HG02840 (cell line): Measurements from ENCODE around the gene CCDC127.
"Not testable (repeated sequence)": the region's sequence is repeated elsewhere in the genome, so short reads cannot be mapped to it uniquely, and the experiment has no call there.

Source experiments
- ATAC-seq: cut with Tn5 transposase; IDR thresholded peaks from one replicate; pipeline ENCODE4 v1.9.1; 2021; ENCODE audit warnings: mild to moderate bottlenecking, moderate library complexity, moderate number of reproducible peaks; ENCODE audit not compliant: unreplicated experiment, low FRiP score

CCDC127 gene

DNA sequence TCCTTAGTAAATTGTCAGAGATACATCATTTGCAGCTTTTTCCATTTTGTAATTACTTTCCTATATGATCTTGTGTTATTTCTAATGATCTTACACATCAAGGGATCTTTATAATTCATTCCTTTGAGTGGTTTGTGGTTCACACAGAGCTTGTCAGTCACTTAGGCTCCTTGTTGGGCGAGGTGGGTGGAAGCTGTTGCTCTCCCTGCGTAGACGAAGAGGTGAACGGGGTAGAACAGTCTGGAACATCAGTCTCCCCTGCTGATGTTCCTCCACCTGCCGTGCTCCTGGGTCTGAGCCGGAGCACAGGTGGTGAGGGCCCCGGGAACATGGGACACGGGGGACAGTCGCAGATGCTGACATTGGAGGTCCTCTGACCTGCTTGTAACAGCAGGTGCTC, 17.6 kb upstream of the CCDC127 start:
- ATAC-seq = not testable (repeated sequence)

DNA sequence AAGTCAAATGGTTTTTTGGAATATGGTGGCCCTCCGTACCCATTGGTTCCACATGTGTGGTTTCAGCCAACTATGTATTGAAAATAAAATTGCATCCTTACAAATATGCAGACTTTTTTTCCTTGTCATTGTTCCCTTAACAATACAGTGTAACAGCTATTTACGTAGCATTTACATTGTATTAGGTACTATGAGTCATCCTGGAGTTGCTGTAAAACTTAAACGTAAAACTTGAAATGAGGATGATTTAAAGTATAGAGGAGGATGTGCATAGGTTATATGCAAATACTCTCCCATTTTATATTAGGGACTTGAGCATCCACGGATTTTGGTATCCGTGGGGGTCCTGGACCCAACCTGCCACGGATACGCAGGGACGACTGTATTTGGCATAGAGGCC, 16.5 kb upstream of the CCDC127 start:
- ATAC-seq = no peak

DNA sequence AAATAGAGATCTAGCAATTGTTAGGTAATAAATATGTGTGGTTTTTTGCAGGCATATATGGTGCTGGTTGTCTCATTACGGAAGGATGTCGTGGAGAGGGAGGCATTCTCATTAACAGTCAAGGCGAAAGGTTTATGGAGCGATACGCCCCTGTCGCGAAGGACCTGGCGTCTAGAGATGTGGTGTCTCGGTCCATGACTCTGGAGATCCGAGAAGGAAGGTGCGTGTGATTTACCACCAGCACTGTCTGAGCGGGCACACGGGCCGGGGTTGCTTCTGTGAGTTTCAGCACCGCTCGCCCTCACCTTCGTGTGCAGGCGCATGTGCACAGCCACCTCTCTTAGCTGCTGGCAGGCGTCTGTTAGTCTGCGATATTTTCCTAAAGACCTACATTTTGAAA, 15.5 kb upstream of the CCDC127 start:
- not testable (repeated sequence) for ATAC-seq

DNA sequence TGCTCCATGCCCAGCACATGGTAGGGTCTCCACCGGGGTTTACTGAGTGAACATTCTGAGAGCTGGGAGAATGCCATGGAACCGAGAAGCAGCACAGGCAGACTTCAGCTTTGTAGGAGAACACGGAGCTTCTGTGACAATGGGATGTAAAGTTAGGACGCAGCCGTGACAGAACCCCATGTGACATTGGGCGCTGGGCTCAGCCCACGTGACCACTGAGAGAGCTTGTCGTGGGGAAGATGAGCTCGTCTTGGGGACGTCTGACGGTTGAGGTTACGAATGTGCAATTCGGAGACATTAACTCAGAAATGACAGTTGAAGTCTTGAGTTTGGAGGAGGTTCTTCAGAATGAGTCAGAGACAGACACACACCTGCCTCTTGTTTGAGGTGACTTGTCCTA, 13.7 kb upstream of the CCDC127 start:
- no peak for ATAC-seq

DNA sequence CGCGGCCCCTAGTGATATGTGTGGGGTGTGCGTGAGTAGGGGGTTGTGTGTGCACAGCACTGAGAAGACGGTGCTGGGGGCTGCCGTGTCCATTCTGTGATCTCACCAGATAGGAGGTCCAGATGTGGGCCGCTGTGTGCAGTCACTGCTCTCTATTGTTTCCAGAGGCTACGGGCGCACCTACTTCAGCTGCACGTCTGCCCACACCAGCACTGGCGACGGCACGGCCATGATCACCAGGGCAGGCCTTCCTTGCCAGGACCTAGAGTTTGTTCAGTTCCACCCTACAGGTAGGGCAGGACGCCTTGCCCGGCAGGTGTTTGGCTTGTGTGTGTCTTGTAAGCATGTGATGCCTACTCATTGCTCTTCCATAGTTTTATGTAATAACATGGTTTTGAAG, 12.8 kb upstream of the CCDC127 start:
- ATAC-seq = no peak

DNA sequence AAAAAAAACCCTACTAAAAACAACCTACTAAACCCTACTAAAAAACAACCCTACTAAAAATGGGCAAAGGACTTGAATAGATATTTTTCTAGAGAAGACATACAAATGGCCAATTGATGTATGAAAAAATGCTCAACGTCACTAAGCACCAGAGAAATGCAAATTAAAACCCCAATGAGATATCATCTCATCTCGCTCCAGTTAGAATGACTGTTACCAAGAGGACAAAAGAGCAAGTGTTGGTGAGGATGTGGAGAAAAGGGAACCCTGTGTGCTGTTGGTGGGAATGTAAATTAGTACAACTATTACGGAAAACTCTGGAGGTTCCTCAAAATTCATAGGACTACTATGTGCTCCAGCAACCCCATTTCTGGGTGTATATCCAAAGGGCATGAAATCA, 10.9 kb upstream of the CCDC127 start:
- ATAC-seq = no peak

- not testable (repeated sequence) for ATAC-seq
Observed at GRCh38 chr5:227375-227774, 9.4 kb upstream of the CCDC127 start.

DNA sequence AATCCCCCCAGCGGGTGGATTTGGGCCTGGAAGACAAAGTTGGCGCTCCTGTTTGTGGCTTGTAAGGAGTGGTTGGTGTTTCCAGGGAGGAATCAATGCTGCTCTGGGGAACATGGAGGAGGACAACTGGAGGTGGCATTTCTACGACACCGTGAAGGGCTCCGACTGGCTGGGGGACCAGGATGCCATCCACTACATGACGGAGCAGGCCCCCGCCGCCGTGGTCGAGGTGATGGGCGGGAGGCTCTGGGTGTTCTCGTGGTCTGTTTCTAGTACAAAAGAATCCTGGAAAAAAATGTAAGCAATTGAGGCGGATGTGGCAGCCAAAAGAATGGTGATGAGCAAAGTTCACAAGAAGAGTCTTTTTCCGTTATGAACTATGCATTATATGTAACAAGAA, 7.4 kb upstream of the CCDC127 start:
- ATAC-seq = no peak

DNA sequence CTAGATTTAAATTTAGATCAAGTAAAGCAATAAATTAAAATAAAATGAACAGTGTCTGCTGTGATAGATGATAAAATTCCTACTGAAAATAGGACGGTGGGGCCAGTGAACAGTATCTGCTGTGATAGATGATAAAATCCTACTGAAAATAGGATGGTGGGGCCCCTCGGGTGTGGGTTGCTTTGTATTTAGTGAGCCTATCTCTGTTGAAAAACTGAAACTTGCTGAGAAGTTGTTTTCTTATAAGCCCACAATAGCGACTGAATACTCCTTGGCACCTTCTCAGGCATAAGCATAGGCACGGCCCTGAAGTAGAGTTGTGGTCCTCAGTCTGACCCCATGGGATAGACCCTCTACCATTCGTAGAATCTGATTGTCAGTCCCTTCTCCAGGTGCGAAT, 5.8 kb upstream of the CCDC127 start:
- ATAC-seq = no peak

DNA sequence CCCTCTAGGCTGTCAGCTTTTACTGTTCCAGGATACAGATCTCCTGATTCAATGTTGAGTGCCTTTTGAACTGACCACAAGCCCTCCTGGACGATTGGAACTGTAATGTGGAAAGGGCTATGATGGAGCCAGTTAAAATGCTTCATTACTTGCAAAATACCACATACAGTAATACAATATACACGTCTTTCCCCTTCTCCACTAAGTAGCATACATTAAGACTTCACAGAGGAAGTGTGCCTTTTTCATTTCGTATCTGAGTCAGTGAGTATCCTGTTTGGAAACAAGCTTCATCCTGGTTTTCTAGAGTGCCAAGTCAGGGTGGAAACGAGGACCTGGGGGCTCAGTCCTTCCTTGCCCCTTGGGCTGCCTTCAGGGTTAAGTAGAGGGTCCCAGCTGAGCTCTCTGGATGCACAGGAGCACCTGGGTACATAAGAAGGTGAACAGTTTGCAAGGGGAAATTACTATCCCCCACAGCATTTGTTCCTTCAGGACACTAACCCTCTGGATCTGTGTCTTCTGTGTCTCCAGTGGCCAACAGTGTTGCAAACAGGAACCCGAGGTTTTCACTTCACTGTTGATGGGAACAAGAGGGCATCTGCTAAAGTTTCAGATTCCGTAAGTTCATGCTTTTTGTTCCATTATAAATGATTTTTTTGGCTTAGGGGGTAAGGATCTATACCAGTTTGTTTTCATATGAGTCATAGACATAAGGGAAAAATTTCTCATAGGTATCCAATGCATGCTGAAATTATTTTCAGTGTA, 5.2 kb upstream of the CCDC127 start:
- not testable (repeated sequence) for ATAC-seq

DNA sequence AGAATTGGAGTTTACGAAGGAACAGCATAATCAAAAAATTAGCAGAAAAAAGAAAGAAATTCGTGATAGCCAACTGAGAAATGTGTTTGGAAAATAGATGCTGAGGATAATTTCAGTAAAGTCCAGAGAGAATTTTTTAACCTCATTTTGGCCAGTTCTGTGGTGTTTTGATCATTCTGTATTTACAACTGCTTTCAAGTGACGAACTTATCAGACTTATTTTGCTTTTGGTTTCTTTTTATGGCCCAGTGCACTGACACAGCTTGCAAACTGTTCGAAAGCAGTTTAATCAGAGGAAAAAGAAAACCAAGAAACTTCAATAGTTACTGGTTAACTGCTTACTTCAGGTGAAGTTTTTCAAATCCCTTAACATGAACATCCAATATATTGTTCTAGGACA, 2.0 kb upstream of the CCDC127 start:
- ATAC-seq = no peak

DNA sequence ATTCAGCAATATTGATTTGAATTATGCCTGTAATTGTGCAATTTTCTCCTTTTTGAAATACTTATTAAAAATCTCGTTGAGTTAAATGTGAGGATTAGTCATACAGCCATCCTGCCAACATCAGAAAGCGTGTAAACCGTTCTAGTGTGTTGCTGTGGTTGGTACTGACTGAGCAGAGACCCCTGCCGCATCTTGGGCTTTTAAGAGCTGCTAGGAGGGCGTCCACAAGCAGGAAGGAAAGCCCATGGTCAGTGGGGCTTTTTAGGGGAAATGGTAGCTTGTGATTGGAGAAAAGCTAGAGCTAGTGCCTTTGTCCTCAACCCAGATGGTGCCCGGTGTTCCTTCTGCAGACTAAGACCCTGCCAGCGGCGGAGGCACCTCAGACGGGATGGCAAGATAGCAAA, 1.5 kb upstream of the CCDC127 start:
- no peak for ATAC-seq

- peak; percentile 33 for ATAC-seq
Observed at GRCh38 chr5:218457-219291, 721 bp upstream of the CCDC127 start.

DNA sequence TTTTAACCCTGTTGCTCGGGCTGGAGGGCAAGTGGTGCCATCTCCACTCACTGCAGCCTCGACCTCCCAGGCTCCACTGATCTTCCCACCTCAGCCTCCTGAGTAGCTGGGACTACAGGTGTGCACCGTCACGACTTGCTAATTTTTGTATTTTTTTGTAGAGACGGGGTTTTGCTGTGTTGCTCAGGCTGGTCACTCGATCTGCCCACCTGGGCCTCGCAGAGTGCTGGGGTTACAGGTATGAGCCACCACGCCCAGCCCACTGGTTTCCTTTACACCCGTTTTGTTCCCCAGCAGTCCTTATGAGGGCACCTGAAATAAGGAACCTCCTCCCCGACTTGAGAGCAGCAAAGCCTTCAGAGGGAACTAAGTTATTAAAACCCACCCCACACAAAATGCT, 1.9 kb downstream of the CCDC127 start:
- ATAC-seq = not testable (repeated sequence)

DNA sequence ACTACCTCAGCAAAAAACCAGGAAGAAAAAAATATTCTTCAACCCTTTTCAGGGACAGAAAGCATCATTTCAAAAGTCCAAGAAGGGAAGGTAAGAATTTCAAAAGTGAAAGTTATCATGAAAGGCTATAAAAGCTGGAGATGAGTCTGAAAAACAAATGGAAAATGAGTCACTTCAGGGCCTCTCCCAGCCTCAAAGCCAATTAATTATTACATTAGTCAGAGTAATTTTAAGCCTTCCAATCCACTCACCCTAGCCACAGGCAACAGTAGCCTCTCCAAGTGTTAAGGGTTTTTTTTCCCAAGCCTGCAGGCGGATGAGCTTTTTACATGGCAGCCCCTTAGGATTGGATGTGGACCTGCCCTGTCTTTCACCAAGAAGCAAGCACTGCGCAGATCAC, 2.7 kb downstream of the CCDC127 start:
- ATAC-seq = not testable (repeated sequence)

DNA sequence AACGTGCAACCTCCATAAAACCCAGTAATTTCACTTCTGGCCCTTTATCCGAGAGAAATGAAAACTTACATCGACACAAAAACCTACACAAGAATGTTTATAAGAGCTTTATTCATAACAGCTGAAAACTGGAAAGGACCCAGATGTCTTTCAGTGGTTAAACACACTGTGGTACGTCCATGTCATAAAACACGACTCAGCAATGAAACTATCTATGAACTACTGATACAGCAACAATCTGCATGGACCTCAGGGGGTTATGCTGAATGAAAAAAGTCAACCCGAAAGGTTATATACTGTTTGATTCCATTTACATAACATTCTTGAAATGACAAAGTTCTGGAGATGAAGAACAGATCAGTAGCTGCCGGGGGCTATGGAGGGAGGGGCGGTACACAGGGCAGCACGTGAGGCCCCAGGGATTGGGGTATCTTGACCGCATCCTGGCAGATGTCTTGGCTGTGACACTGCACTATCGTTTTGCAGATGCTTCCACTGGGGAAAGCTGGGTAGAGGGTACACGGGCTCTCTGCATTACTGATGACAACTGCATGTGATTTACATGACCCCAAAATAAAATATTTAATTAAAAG, 4.1 kb downstream of the CCDC127 start:
- ATAC-seq = no peak

GRCh38 chr5:208449-209114, 9.4 kb downstream of the CCDC127 start:
- ATAC-seq = no peak

DNA sequence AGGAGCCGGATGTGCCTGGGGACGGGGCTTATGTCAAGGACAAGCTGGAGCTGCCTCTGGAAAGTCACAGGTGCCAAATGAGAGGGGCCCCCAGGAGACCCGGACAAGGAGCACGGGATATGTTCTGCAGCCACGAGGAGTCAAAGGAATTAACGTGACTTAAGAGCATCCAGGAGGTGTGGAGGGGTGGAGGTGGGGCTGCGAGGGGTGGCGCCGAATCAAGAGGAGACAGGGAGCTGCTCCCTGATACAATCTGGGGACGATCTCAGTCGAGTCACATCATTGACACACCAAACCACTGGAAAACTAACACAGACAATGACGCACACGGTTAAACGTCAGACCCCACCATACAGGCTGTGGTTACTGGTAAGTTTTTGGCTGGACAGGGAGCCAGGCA, 10.4 kb downstream of the CCDC127 start:
- no peak for ATAC-seq

- no peak for ATAC-seq
Observed at GRCh38 chr5:206927-207536, 10.9 kb downstream of the CCDC127 start.

GRCh38 chr5:206406-206805, 11.5 kb downstream of the CCDC127 start:
- no peak for ATAC-seq
